Liver (tissue), 9 donors: ENCODE data around the gene CARD8. TPM values are rescaled to one million over a fixed set of nuclear protein-coding genes. Genes with fewer than 3 reads are reported as not detected.

Experiments
- DNase-seq: peaks from one replicate; pipeline ENCODE4 v3.0.0-alpha.2; 2017; ENCODE audit warnings: low spot score
- H3K27ac ChIP-seq, 2 donors: one replicate each; pipeline ENCODE4 v1.7.0; 2013; ENCODE audit warnings: inconsistent platforms in 2 of 2, low read length in 2 of 2, control low read depth in 1 of 2, low read depth in 1 of 2, mild to moderate bottlenecking in 1 of 2
- H3K27me3 ChIP-seq, 4 donors: one replicate each; pipeline versions ENCODE4 v1.6.1 to v1.7.0; 2013; ENCODE audit warnings: low read length in 3 of 4, inconsistent platforms in 1 of 4, mild to moderate bottlenecking in 1 of 4, moderate library complexity in 1 of 4; ENCODE audit not compliant: control insufficient read depth in 4 of 4, insufficient read depth in 4 of 4
- H3K36me3 ChIP-seq, 4 donors: one replicate each; pipeline versions ENCODE4 v1.6.1 to v1.7.0; 2013; ENCODE audit warnings: low read length in 3 of 4, mild to moderate bottlenecking in 3 of 4, low read depth in 1 of 4, moderate library complexity in 1 of 4; ENCODE audit not compliant: control insufficient read depth in 4 of 4, insufficient read depth in 3 of 4
- H3K4me1 ChIP-seq, 4 donors: one replicate each; pipeline versions ENCODE4 v1.6.1 to v1.7.0; 2013; ENCODE audit warnings: low read length in 3 of 4, mild to moderate bottlenecking in 3 of 4, moderate library complexity in 1 of 4; ENCODE audit not compliant: control insufficient read depth in 4 of 4, insufficient read depth in 4 of 4
- H3K4me3 ChIP-seq, 3 donors: one replicate each; pipeline versions ENCODE4 v1.6.1 to v1.7.0; 2013; ENCODE audit warnings: low read length in 3 of 3, control low read depth in 1 of 3, low read depth in 1 of 3, mild to moderate bottlenecking in 1 of 3
- H3K9ac ChIP-seq, 2 donors: one replicate each; pipeline ENCODE4 v1.7.0; 2013; ENCODE audit warnings: low read length in 2 of 2, mild to moderate bottlenecking in 2 of 2, moderate library complexity in 2 of 2, control low read depth in 1 of 2, low read depth in 1 of 2
- H3K9me3 ChIP-seq, 4 donors: one replicate each; pipeline versions ENCODE4 v1.6.1 to v1.7.0; 2013; ENCODE audit warnings: low read length in 3 of 4; ENCODE audit not compliant: control insufficient read depth in 4 of 4
- ATF3 ChIP-seq: IDR thresholded peaks from 2 replicates; pipeline ENCODE4 v1.6.1; 2016; ENCODE audit warnings: antibody characterized with exemption
- CTCF ChIP-seq: fragments of 150-350 bp; IDR thresholded peaks from 2 replicates; pipeline ENCODE4 v1.5.1; 2017; ENCODE audit warnings: improper control_type of control experiment, low read depth, low read length; ENCODE audit not compliant: missing input control
- EGR1 ChIP-seq, 2 donors: IDR thresholded peaks; 2 replicates each; pipeline ENCODE4 v1.6.1; 2016 to 2018; ENCODE audit warnings: antibody characterized with exemption in 2 of 2, low read depth in 2 of 2
- FOXA1 ChIP-seq: IDR thresholded peaks from 2 replicates; pipeline ENCODE4 v1.6.1; 2016; ENCODE audit warnings: antibody characterized with exemption
- FOXA2 ChIP-seq: IDR thresholded peaks from 2 replicates; pipeline ENCODE4 v1.6.1; 2016; ENCODE audit warnings: antibody characterized with exemption
- GABPA ChIP-seq, 2 donors: IDR thresholded peaks in 1 of 2; conservative IDR thresholded peaks in 1 of 2; 2 replicates each; pipeline ENCODE4 v1.6.1; 2016; ENCODE audit warnings: antibody characterized with exemption in 2 of 2, mild to moderate bottlenecking in 1 of 2, moderate library complexity in 1 of 2
- HNF4A ChIP-seq, 2 donors: conservative IDR thresholded peaks; 2 replicates each; pipeline ENCODE4 v1.6.1; 2016; ENCODE audit warnings: antibody characterized with exemption in 2 of 2, mild to moderate bottlenecking in 2 of 2
- HNF4G ChIP-seq: IDR thresholded peaks from 2 replicates; pipeline ENCODE4 v1.6.1; 2016; ENCODE audit warnings: antibody characterized with exemption
- JUND ChIP-seq, 2 donors: IDR thresholded peaks; 2 replicates each; pipeline ENCODE4 v1.6.1; 2016; ENCODE audit warnings: antibody characterized with exemption in 2 of 2
- MAX ChIP-seq: IDR thresholded peaks from 2 replicates; pipeline ENCODE4 v1.6.1; 2016; ENCODE audit warnings: antibody characterized with exemption
- NR2F2 ChIP-seq: IDR thresholded peaks from 2 replicates; pipeline ENCODE4 v1.6.1; 2016; ENCODE audit warnings: antibody characterized with exemption
- RAD21 ChIP-seq, 2 donors: IDR thresholded peaks; 2 replicates each; pipeline ENCODE4 v1.6.1; 2016; ENCODE audit warnings: antibody characterized with exemption in 2 of 2, mild to moderate bottlenecking in 2 of 2
- REST ChIP-seq: IDR thresholded peaks from 2 replicates; pipeline ENCODE4 v1.6.1; 2016; ENCODE audit warnings: antibody characterized with exemption, mild to moderate bottlenecking
- RXRA ChIP-seq, 2 donors: IDR thresholded peaks; 2 replicates each; pipeline ENCODE4 v1.6.1; 2017 to 2018; ENCODE audit warnings: antibody characterized with exemption in 2 of 2, mild to moderate bottlenecking in 1 of 2
- SP1 ChIP-seq: IDR thresholded peaks from 2 replicates; pipeline ENCODE4 v1.6.1; 2018; ENCODE audit warnings: antibody characterized with exemption, mild to moderate bottlenecking
- TAF1 ChIP-seq: conservative IDR thresholded peaks from 2 replicates; pipeline ENCODE4 v1.6.1; 2016; ENCODE audit warnings: antibody characterized with exemption, mild to moderate bottlenecking
- YY1 ChIP-seq: IDR thresholded peaks from 2 replicates; pipeline ENCODE4 v1.6.1; 2016; ENCODE audit warnings: antibody characterized with exemption, mild to moderate bottlenecking
- ZBTB33 ChIP-seq: IDR thresholded peaks from 2 replicates; pipeline ENCODE4 v1.6.1; 2016; ENCODE audit warnings: antibody characterized with exemption
- WGBS: extraction: QIAGEN DNeasy Blood & Tissue Kit; methylation state at CpG from one replicate; pipeline ENCODE4 v1.1.7; 2013; 5-methylcytosine and 5-hydroxymethylcytosine counted together
- polyA plus RNA-seq, 2 donors: library from polyadenylated mRNA; stranded (reverse) in 1 of 2; unstranded in 1 of 2; fragments of 200-250 nt in 1 of 2; fragments of >200 nt in 1 of 2; fragmentation: Nextera tagmentation in 1 of 2; extraction: Ambion mirVana in 1 of 2; gene quantifications; one replicate each; pipeline versions ENCODE4 v1.2.1 to v1.2.3, GENCODE V29; 2013 to 2015
- total RNA-seq, 2 donors: library from RNA; depleted of rRNA; stranded (reverse); fragments of >200 nt; gene quantifications; one replicate each; pipeline ENCODE4 v1.2.3, GENCODE V29; 2014
- donor health status: healthy.
- donor health status: healthy.
- donor health status: healthy.
- donor health status: healthy.
- donor health status: healthy.

CARD8 gene
- total and polyA plus RNA-seq, 4 donors: 9.4 to 36.3 (median 22.4) TPM

- TF ChIP-seq YY1 (no peak), NR2F2 (no peak), RAD21 (IDR thresholded peaks at IDR 0.05) (no peak), REST (no peak), RXRA (IDR thresholded peaks at IDR 0.05) (no peak), FOXA1 (no peak), CTCF (no peak), ZBTB33 (no peak), SP1 (no peak), MAX (no peak), HNF4G (no peak), GABPA (IDR thresholded peaks at IDR 0.05 in 1 of 2, conservative IDR thresholded peaks at IDR 0.05 in 1 of 2) (no peak), FOXA2 (no peak), HNF4A (conservative IDR thresholded peaks at IDR 0.05) (no peak), TAF1 (no peak), JUND (IDR thresholded peaks at IDR 0.05) (no peak), ATF3 (no peak), EGR1 (IDR thresholded peaks at IDR 0.05; ENCODE audit: low read depth in 2 of 2) (no peak)
- 78% methylated on average over 3 of the region's 3 CpGs for whole genome bisulfite sequencing
- peaks cover 2 to 8% (median 6%) of the 10 kb centered on the region in 4 donors for H3K4me1 ChIP-seq
- H3K27ac ChIP-seq: no peak overlapping the region
- peaks cover 5 to 11% (median 7%) of the 10 kb centered on the region in 4 donors for H3K9me3 ChIP-seq
- DNase-seq: no peak
- no peak overlapping the region for H3K4me3 ChIP-seq
- H3K36me3 ChIP-seq: peaks cover 0 to 3% (median 0%) of the 10 kb centered on the region in 4 donors
- no peak overlapping the region for H3K9ac ChIP-seq
- peaks cover 0 to 5% (median 0%) of the 10 kb centered on the region in 4 donors for H3K27me3 ChIP-seq
These were observed 32.0 kb upstream of the CARD8 start for GRCh38 chr19:48287748-48288147.
